ENCODE measurements around the gene ATF4. TPM values are rescaled to one million over a fixed set of nuclear protein-coding genes. Genes with fewer than 3 reads are reported as not detected.
A peak's percentile ranks its signal among the peaks of the same experiment; 100 is the strongest.

Gene ATF4
- 100 to 1,000 TPM; 321 to 366 (median 329) TPM for polyA plus RNA-seq (ENCODE audit: insufficient read depth in 1 of 5, insufficient read length in 5 of 5, low replicate concordance in 1 of 5)
- long read RNA-seq, donor 1, transcript ATF4-202 (3 exons, 1,419 nt) = major isoform, 122 of 181 reads
- long read RNA-seq, donor 1, transcript ATF4-201 (2 exons, 2,019 nt) = minor isoform, 33 of 181 reads
- long read RNA-seq, donor 1, partial matches to known transcripts = 26 of 181 reads
- long read RNA-seq, donor 1, other reads (novel, unspliced or antisense) = 0 of 181 reads
- long read RNA-seq, donor 2, transcript ATF4-201 (2 exons, 2,019 nt) = minor isoform, 8 of 147 reads
- long read RNA-seq, donor 2, transcript ATF4-202 (3 exons, 1,419 nt) = major isoform, 58 of 147 reads
- long read RNA-seq, donor 2, partial matches to known transcripts = 81 of 147 reads
- long read RNA-seq, donor 2, other reads (novel, unspliced or antisense) = 0 of 147 reads
- long read RNA-seq, donor 3, transcript ATF4-201 (2 exons, 2,019 nt) = minor isoform, 27 of 244 reads
- long read RNA-seq, donor 3, transcript ATF4-202 (3 exons, 1,419 nt) = major isoform, 78 of 244 reads
- long read RNA-seq, donor 3, partial matches to known transcripts = 139 of 244 reads
- long read RNA-seq, donor 3, other reads (novel, unspliced or antisense) = 0 of 244 reads
- long read RNA-seq, donor 4, transcript ATF4-202 (3 exons, 1,419 nt) = major isoform, 65 of 90 reads
- long read RNA-seq, donor 4, transcript ATF4-201 (2 exons, 2,019 nt) = minor isoform, 19 of 90 reads
- long read RNA-seq, donor 4, partial matches to known transcripts = 6 of 90 reads
- long read RNA-seq, donor 4, other reads (novel, unspliced or antisense) = 0 of 90 reads
- long read RNA-seq, donor 5, transcript ATF4-202 (3 exons, 1,419 nt) = major isoform, 112 of 166 reads
- long read RNA-seq, donor 5, transcript ATF4-201 (2 exons, 2,019 nt) = minor isoform, 40 of 166 reads
- long read RNA-seq, donor 5, partial matches to known transcripts = 14 of 166 reads
- long read RNA-seq, donor 5, other reads (novel, unspliced or antisense) = 0 of 166 reads
- long read RNA-seq, donor 6, transcript ATF4-201 (2 exons, 2,019 nt) = minor isoform, 22 of 283 reads
- long read RNA-seq, donor 6, transcript ATF4-202 (3 exons, 1,419 nt) = major isoform, 134 of 283 reads
- long read RNA-seq, donor 6, partial matches to known transcripts = 127 of 283 reads
- long read RNA-seq, donor 6, other reads (novel, unspliced or antisense) = 0 of 283 reads
- long read RNA-seq, donor 7, transcript ATF4-201 (2 exons, 2,019 nt) = major isoform, 41 of 75 reads
- long read RNA-seq, donor 7, transcript ATF4-202 (3 exons, 1,419 nt) = minor isoform, 23 of 75 reads
- long read RNA-seq, donor 7, partial matches to known transcripts = 11 of 75 reads
- long read RNA-seq, donor 7, other reads (novel, unspliced or antisense) = 0 of 75 reads
- long read RNA-seq, donor 8, transcript ATF4-202 (3 exons, 1,419 nt) = major isoform, 38 of 50 reads
- long read RNA-seq, donor 8, transcript ATF4-201 (2 exons, 2,019 nt) = minor isoform, 12 of 50 reads
- long read RNA-seq, donor 8, partial matches to known transcripts = 0 of 50 reads
- long read RNA-seq, donor 8, other reads (novel, unspliced or antisense) = 0 of 50 reads

GRCh38 chr22:39520226-39521105 lies at the start of gene ATF4:
Gene ATF4 (plus strand): TSS chr22:39520562. CDS start chr22:39521446, 884 bp downstream.
- DNase-seq = peak; percentile 99 to 100

- no peak for DNase-seq
Observed at GRCh38 chr22:39471381-39472141, 48.8 kb upstream of the ATF4 start.

GRCh38 chr22:39472570-39473556 lies 47.5 kb upstream of the ATF4 start:
- no peak for DNase-seq

- no peak for DNase-seq
Observed at GRCh38 chr22:39473851-39474250, 46.5 kb upstream of the ATF4 start.

GRCh38 chr22:39474351-39475111 lies 45.8 kb upstream of the ATF4 start:
- DNase-seq = no peak

GRCh38 chr22:39475337-39475736 lies 45.0 kb upstream of the ATF4 start:
- no peak for DNase-seq

- no peak for DNase-seq
Observed at GRCh38 chr22:39475902-39476301, 44.5 kb upstream of the ATF4 start.

- no peak for DNase-seq
Observed at GRCh38 chr22:39476664-39477063, 43.7 kb upstream of the ATF4 start.

GRCh38 chr22:39477542-39477941 lies 42.8 kb upstream of the ATF4 start:
- no peak for DNase-seq

GRCh38 chr22:39478441-39478850 lies 41.9 kb upstream of the ATF4 start:
- no peak for DNase-seq

GRCh38 chr22:39479254-39479653 lies 41.1 kb upstream of the ATF4 start:
- DNase-seq = no peak

- DNase-seq = no peak
Observed at GRCh38 chr22:39480557-39480956, 39.8 kb upstream of the ATF4 start.

GRCh38 chr22:39481054-39481453 lies 39.3 kb upstream of the ATF4 start:
- DNase-seq = no peak

- no peak for DNase-seq
Observed at GRCh38 chr22:39481595-39481994, 38.8 kb upstream of the ATF4 start.

GRCh38 chr22:39482768-39483167 lies 37.6 kb upstream of the ATF4 start:
- DNase-seq = no peak

GRCh38 chr22:39486951-39487825 lies 33.2 kb upstream of the ATF4 start:
- no peak for DNase-seq
